Activated CD8-positive, alpha-beta memory T cell treated with anti-CD3 and anti-CD28 coated beads, Interleukin-2, amount 10 ng/mL, durations not matched to agents 7 days and 5 days (primary cell): ENCODE measurements around the gene ATP8B3. TPM values are rescaled to one million over a fixed set of nuclear protein-coding genes. Genes with fewer than 3 reads are reported as not detected.

ENCODE experiments used
- ATAC-seq: fragments of 150-1000 bp; cut with Tn5 transposase; one replicate; pipeline ENCODE4 v1.10.0; 2021; ENCODE audit warnings: moderate library complexity
- CTCF ChIA-PET: fragments of 350-600 bp; sonication (Branson Sonifier 250); formaldehyde crosslinking; loops from one replicate; lab custom pipeline; 2021; ENCODE audit warnings: antibody characterized with exemption; lab: Charles Lee
- DNase-seq: peaks from one replicate; pipeline ENCODE4 v3.0.0-alpha.2; 2020
- H3K27ac Mint-ChIP-seq: one replicate; pipeline ENCODE4 v1.8.0; 2021; ENCODE audit warnings: mild to moderate bottlenecking, mixed read lengths
- H3K27me3 Mint-ChIP-seq: one replicate; pipeline ENCODE4 v1.8.0; 2021; ENCODE audit warnings: mixed read lengths
- H3K36me3 Mint-ChIP-seq: one replicate; pipeline ENCODE4 v1.8.0; 2021; ENCODE audit warnings: mild to moderate bottlenecking, mixed read lengths
- H3K4me1 Mint-ChIP-seq: one replicate; pipeline ENCODE4 v1.8.0; 2021; ENCODE audit warnings: mixed read lengths
- H3K4me3 Mint-ChIP-seq: one replicate; pipeline ENCODE4 v1.8.0; 2021; ENCODE audit warnings: mild to moderate bottlenecking, moderate library complexity, mixed read lengths
- H3K9me3 Mint-ChIP-seq: one replicate; pipeline ENCODE4 v1.8.0; 2022; ENCODE audit warnings: low read depth, mixed read lengths
- total RNA-seq, 2 experiments: library from RNA; stranded (reverse); gene quantifications; one replicate each; pipeline ENCODE4 v1.2.3, GENCODE V29; 2021

Gene ATP8B3
- total RNA-seq, 2 experiments from 2014 or later, result 7.3 to 21.8 TPM

DNA sequence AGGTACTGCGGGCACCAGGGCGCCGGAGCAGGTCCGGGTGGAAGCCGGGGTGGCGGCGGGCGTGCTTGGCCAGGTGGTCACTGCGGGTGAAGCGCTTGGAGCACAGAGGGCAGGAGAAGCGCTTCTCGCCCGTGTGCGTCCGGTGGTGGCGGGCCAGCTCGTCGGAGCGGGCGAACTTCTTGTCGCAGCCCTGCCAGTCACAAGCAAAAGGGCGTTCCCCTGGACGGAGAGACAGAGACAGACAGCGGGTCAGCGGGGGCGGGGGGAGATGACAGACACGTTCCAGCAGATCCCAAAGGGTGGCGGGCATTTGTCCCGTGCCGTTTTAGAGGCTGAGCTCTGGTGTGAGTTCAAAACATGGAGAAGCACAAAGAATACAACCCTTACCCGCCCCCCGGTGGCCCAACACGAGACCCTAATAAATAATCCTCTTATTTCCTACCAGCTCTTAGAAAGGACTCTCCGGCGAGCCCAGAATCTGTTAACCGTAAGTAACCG lies 42.5 kb upstream of the ATP8B3 start:
- H3K36me3 Mint-ChIP-seq, result no peaks in the 10 kb centered on the region
- no peak overlapping the region for H3K4me3 Mint-ChIP-seq
- no peak for ATAC-seq
- DNase-seq, result no peak
- no peaks in the 10 kb centered on the region for H3K9me3 Mint-ChIP-seq
- H3K4me1 Mint-ChIP-seq, result peaks cover 53% of the 10 kb centered on the region
- CTCF ChIA-PET, result interaction anchor here (1.0 to 4.8 kb wide), 4 partner anchors 11 to 20 kb away, joined by 3 to 25 read pairs (median 6); no protein-coding TSS in a partner anchor
- H3K27me3 Mint-ChIP-seq, result no peaks in the 10 kb centered on the region
- peak overlapping the region; percentile 84 for H3K27ac Mint-ChIP-seq

DNA sequence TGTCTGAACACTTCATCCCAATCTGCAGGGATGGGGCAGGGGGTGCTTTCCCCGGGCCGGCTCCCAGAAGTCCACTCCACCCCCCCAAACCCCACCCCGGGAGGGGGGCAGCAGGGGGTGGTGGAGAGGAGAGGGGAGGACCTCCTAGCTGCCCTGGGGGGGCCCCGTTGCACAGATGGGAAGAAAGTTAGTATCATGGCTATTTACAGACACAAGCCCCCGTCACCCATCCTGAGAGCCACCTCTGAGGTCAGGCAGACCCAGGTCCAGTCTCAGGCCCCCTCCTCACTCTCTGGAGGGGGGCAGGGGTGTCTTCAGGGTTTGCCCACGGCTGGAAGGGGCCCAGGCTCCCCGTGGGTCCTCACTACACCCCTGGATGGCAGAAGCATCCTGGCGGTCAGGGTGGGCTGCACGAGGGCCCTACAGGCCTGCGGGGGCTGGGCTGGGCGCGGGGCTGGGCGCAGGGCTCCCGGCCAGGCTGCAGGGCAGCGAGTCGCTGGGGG lies 42.0 kb upstream of the ATP8B3 start:
- Mint-ChIP-seq H3K9me3 (no peaks in the 10 kb centered on the region), H3K27me3 (no peaks in the 10 kb centered on the region), H3K36me3 (no peaks in the 10 kb centered on the region), H3K4me1 (peaks cover 50% of the 10 kb centered on the region), H3K4me3 (no peak overlapping the region), H3K27ac (no peak overlapping the region)
- DNase-seq (no peak), ATAC-seq (no peak)
- CTCF ChIA-PET, result interaction anchor here (1.5 to 4.8 kb wide), 4 partner anchors 11 to 21 kb away, joined by 5 to 25 read pairs (median 10); no protein-coding TSS in a partner anchor

DNA sequence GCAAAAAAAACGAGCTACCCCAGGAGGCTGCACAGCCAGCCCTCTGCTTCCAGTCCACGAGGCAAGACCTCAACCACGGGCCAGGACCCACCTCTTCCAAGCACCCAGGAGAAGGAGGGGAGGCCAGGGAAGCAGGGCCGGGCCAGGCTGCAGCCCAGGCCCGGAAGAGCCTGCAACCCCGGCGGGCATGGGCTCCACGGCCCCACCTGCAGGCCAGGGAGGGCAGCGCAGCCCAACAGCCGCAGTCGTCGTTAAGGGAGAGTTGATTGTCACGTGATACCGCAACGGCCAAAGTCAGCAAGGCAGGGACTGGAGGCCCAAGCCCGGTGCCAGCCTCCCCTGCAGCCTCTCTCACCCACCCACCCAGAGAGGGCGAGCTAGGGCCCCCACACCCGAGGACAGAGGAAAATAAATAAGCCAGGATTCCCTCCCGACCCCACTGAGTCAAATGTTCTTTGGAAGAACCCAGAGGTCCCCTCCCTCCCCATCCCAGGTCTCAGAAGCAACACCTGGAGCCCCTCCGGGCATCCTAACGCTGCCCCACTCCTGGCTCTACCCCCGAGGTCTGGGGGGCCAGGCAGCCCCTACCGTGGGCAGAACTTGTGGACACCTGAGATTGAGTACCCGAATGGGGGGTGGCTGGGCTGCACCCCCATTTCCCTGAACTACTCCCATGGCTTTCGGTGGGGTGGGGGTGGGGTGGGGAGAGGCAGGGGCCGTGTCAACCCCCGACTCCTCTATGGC lies 41.4 kb upstream of the ATP8B3 start:
- CTCF ChIA-PET, result interaction anchor here (0.7 to 4.8 kb wide), 7 partner anchors 12 to 191 kb away, joined by 3 to 25 read pairs (median 3); no protein-coding TSS in a partner anchor
- Mint-ChIP-seq H3K4me3 (peak overlapping the region; percentile 17), H3K36me3 (no peaks in the 10 kb centered on the region), H3K27ac (peak overlapping the region; percentile 92), H3K4me1 (peaks cover 53% of the 10 kb centered on the region), H3K9me3 (no peaks in the 10 kb centered on the region), H3K27me3 (no peaks in the 10 kb centered on the region)
- ATAC-seq, result peak; percentile 38
- peak; percentile 93 for DNase-seq

DNA sequence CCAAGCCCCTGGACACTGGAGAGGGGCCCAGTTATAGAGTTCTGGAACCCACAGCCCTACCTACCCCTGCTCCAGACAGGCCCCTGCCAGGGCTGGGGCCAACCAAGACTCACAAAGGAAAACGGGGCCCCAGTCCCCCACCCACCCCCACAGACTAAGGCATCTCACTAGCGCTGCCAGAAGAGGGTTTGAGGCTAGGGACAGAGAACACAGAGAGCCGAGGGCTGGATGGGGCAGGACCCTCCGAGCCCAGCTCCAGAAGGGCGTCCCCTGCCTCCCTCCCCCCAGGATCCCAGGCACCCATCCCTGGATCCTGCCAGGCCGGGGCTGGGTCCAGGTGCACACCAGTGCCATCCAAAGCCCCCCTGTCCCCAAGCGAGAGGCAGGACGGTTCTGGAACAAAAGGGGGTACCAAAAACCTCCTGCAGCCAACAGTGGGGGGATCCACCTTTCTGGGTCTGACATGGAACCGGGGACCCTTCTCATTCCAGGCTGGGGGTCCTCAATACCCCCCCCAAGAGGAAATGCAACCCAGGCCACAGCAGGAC lies 40.6 kb upstream of the ATP8B3 start:
- Mint-ChIP-seq H3K27ac (no peak overlapping the region), H3K4me3 (no peak overlapping the region), H3K27me3 (no peaks in the 10 kb centered on the region), H3K9me3 (no peaks in the 10 kb centered on the region), H3K36me3 (no peaks in the 10 kb centered on the region), H3K4me1 (peaks cover 50% of the 10 kb centered on the region)
- DNase-seq (no peak), ATAC-seq (no peak)
- CTCF ChIA-PET, result interaction anchor here (0.7 to 4.8 kb wide), 7 partner anchors 13 to 190 kb away, joined by 3 to 25 read pairs (median 3); no protein-coding TSS in a partner anchor

DNA sequence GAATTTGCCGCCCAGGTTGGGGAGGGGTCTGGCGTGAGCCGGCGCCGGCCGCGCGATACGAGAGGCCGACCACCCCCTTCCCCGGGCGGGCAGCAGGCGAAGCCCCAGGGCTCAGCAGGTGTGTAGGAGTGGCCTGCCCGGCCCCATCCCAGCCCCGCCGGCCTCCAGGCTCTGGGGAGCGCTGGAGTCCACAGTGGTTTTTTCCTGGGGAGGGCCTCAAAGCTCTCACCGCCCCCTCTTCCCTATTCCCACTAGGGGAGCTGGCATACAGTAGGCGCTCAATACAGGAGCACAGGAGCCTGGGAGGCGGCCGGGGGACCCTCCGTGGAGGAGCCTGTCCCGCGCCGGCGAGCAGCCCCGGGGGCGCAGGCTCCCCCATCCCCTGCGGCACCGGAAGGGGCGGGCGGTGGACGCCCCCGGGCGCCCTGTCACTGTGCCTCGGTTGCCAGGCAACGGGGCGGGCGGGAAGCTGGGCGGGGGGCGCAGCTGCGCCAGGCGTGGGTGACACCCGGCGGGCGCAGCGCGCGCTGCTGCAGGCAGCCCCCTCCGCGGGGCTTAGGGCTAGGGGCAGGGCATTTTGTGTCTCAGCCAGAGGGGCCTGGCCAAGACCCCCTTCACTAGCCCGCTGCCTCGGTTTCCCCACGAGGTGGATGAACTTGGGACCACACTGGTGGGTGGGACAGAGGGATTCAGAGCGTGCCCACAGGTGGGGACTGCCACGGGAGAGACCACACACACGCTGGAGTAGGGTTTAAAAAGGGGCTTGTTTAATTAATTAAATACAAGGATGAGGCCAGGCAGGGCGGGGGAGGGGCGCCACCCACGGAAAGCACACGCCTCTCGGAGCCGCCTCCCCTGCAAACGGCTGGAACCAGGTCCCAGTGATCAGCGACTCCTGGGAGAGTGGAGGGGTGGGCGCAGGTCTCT lies 39.8 kb upstream of the ATP8B3 start:
- H3K4me1 Mint-ChIP-seq, result peaks cover 54% of the 10 kb centered on the region
- no peaks in the 10 kb centered on the region for H3K36me3 Mint-ChIP-seq
- CTCF ChIA-PET, result interaction anchor here (1.4 to 2.7 kb wide), 3 partner anchors 14 to 26 kb away, joined by 3 to 15 read pairs (median 4); no protein-coding TSS in a partner anchor
- H3K9me3 Mint-ChIP-seq, result no peaks in the 10 kb centered on the region
- H3K4me3 Mint-ChIP-seq, result no peak overlapping the region
- H3K27me3 Mint-ChIP-seq, result no peaks in the 10 kb centered on the region
- H3K27ac Mint-ChIP-seq, result no peak overlapping the region
- ATAC-seq, result no peak
- DNase-seq, result no peak

DNA sequence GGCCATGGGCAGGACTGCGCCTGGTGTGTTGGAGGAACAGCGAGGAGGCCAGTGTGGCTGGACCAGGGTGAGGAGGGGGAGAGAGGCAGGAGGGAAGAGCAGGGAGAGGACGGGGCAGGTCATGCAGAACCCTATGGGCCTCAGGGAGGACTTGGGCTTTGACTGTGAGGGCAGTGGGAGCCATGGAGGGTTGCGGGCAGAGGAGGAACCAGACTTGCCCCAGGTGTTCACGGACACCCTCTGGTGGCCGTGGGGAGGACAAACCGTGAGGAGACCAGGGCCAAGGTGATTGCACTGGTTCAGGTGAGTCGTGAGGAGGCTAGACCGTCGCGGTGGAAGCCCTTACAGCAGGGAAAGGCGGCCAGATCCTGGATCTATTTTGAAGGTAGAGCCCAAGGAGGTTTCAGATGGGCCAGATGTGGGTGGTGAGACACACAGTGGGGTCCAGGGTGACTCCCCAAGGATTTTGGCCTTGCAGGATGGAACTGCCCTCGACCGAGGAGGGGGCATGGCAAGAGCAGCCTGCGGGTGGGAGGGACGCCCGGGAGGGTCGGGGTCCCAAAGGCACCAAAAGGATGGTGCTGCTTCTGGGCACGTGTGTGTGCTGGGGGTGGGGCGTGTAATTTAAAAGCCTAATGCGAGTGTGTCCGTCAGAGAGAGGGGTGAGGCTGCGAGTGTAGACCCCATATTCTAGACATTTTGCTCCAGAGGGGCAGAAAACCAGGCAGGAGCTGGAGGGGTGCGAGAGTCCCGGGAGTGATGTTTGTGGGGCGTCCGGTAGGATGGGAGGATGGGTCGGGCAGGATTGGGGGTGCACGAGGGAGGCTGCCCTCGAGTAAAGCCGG lies 39.0 kb upstream of the ATP8B3 start:
- no peak for DNase-seq
- Mint-ChIP-seq H3K36me3 (no peaks in the 10 kb centered on the region), H3K4me3 (no peak overlapping the region), H3K27ac (peak overlapping the region; percentile 38), H3K27me3 (no peaks in the 10 kb centered on the region), H3K4me1 (peaks cover 59% of the 10 kb centered on the region), H3K9me3 (no peaks in the 10 kb centered on the region)
- CTCF ChIA-PET, result interaction anchor here (2.0 to 2.7 kb wide), 2 partner anchors 13 to 14 kb away, joined by 6 to 15 read pairs; no protein-coding TSS in a partner anchor
- no peak for ATAC-seq

DNA sequence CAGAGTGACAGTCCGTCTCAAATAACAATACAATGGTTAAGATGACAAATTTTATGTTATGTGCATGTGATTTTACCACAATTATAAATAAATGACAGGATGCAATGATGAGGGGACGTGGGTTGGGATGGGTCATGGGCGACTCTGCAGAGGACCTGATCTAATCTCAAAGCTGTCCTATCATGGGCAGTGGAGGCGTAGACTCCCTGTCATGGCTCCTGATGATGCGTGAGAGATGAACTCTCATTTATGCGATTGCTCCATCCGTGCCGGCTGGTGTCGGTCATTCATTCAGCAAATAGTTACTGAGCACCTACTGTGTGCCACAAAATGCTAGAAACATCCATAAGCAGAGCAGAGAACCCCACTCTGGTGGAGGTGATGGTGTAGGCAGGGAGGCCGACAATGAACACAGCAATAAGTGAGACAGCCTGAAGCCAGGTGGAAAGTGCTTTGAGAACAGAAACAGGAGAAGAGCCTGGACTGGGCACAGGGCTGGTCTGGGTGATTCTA lies 37.9 kb upstream of the ATP8B3 start:
- no peaks in the 10 kb centered on the region for H3K9me3 Mint-ChIP-seq
- CTCF ChIA-PET, result interaction anchor here (1.1 to 2.0 kb wide), 5 partner anchors 8 to 202 kb away, joined by 3 to 8 read pairs (median 5); partner anchors contain the start of gene MKNK2
- no peaks in the 10 kb centered on the region for H3K27me3 Mint-ChIP-seq
- peaks cover 53% of the 10 kb centered on the region for H3K4me1 Mint-ChIP-seq
- no peak overlapping the region for H3K27ac Mint-ChIP-seq
- no peak for DNase-seq
- H3K36me3 Mint-ChIP-seq, result no peaks in the 10 kb centered on the region
- ATAC-seq, result no peak
- no peak overlapping the region for H3K4me3 Mint-ChIP-seq

DNA sequence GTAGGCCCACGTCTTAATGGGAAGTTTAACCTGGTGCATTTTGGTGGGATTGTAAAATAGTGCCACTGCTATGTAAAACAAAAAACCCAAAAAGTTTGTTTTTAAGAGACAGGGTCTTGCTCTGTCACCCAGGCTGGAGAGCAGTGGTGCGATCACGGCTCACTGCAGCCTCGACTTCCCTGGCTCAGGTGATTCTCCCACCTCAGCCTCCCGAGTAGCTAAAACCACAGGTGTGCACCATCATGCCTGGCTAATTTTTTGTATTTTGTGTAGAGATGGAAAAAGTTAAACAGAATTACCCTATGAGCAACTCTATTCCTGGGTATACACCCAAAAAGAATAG lies 37.0 kb upstream of the ATP8B3 start:
- no peaks in the 10 kb centered on the region for H3K27me3 Mint-ChIP-seq
- CTCF ChIA-PET, result interaction anchor here (0.9 to 2.0 kb wide), 11 partner anchors 9 to 202 kb away, joined by 3 to 8 read pairs (median 4); partner anchors contain the start of gene MKNK2
- H3K4me1 Mint-ChIP-seq, result peaks cover 48% of the 10 kb centered on the region
- DNase-seq (no peak), ATAC-seq (no peak)
- H3K27ac Mint-ChIP-seq, result peak overlapping the region; percentile 78
- peak overlapping the region; percentile 61 for H3K4me3 Mint-ChIP-seq
- H3K9me3 Mint-ChIP-seq, result no peaks in the 10 kb centered on the region
- no peaks in the 10 kb centered on the region for H3K36me3 Mint-ChIP-seq

DNA sequence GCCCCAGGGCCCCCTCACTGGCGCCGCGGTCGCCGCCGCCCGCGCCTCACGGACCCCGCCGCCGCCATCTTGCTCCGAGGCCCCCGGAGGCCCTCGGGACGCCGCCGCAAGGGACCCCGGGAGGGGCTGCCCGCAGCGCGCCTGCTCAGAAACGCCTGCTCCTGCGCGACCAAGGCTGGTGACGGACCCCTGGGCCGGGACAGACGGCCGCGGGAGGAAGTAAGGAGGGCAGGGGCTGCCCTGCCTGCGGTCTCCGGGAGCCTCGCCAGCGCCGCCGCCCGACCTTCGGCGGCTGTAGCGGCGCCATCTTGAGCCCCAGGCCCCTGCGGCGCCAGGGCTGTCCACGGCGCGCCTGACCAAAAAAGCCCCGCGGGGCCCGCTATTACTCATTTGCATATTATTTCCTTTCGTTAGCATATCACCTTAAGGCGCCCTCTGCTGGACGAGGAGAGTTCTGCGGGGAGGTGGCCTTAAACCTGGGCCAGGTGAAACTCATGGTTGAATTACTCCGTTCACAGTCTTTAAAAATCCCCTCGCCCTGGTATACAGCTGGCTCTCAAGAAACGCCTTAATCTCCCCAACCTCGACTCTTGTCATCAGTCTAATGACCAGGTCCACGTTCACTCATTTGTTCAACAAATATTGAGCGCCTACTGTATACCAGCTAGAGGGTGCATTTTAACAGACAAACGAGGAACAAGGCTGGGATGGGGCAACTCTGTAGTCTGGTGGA lies 36.5 kb upstream of the ATP8B3 start, which contains the start of gene REXO1:
TSS of gene REXO1 (minus strand) at position 85 of the 733 bp plus-strand sequence. CDS start 125 bp downstream, outside the sequence.
- Mint-ChIP-seq H3K4me1 (peaks cover 50% of the 10 kb centered on the region), H3K4me3 (peak within 1 kb of the TSS; percentile 81), H3K27ac (peak within 1 kb of the TSS; percentile 94), H3K36me3 (no peaks in the 10 kb centered on the region), H3K27me3 (no peaks in the 10 kb centered on the region), H3K9me3 (no peaks in the 10 kb centered on the region)
- CTCF ChIA-PET, result interaction anchor here (0.9 to 2.0 kb wide), 10 partner anchors 8 to 50 kb away, joined by 3 to 8 read pairs (median 4); no protein-coding TSS in a partner anchor
- DNase-seq, result peak; percentile 97
- ATAC-seq, result peak; percentile 78

DNA sequence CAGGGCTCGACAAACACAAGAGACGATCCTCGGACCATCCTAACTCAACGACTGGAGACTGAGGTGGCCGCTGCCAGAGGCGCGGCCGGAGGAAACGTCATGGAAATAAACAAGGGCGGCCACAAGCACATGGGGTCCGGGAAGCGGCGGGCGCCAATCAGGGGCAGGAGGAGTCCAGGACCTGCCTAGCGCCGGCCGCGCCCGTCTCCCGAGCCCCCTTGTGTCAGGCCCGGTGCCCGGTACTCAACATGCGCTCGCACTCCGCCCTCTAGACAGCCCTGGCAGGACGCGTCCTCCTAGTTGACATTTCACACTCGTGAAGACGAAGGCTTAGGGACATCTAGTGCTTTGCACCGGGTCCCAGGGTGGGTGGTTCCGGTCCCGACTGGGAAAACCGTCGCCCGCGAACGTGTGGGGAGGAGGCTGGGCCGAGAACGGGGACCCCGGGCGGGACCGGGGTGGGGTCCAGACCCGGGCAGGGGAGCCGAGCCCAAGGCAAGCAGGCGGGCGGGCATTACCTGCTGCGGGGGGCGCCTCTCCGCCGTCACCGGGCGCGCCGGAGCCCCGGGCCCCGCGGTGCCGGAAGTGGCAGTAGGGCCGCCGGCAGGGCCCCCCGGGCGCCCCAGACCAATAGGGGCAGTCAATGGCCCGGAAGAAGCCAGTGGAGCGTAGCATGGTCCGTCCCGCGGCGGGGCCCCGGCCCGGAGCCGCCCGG lies 35.8 kb upstream of the ATP8B3 start:
- H3K27me3 Mint-ChIP-seq, result no peaks in the 10 kb centered on the region
- H3K27ac Mint-ChIP-seq, result peak overlapping the region; percentile 94
- no peaks in the 10 kb centered on the region for H3K9me3 Mint-ChIP-seq
- peak; percentile 51 for ATAC-seq
- peaks cover 44% of the 10 kb centered on the region for H3K4me1 Mint-ChIP-seq
- CTCF ChIA-PET, result interaction anchor here (0.6 to 2.8 kb wide), 3 partner anchors 10 to 654 kb away, joined by 4 to 15 read pairs (median 5); no protein-coding TSS in a partner anchor
- peak; percentile 66 for DNase-seq
- H3K36me3 Mint-ChIP-seq, result no peaks in the 10 kb centered on the region
- peak overlapping the region; percentile 81 for H3K4me3 Mint-ChIP-seq

DNA sequence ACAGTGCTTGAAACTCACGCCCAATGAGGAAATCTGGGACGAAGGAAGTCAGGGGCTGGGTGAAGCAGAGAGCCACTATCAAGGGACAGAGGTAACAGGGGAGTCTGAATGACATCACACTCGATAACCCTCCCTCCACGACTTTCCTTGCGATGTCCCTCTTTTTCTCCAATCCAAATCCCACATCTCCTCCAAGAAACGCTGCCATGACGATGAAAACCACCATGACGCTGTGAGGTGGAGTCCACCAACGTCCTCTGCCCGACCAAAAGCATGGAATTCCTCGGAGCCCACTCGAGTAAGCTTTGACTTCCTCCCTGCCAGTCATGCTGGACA lies 35.2 kb upstream of the ATP8B3 start:
- peak overlapping the region; percentile 81 for H3K4me3 Mint-ChIP-seq
- no peaks in the 10 kb centered on the region for H3K9me3 Mint-ChIP-seq
- peak overlapping the region; percentile 94 for H3K27ac Mint-ChIP-seq
- ATAC-seq (no peak), DNase-seq (no peak)
- no peaks in the 10 kb centered on the region for H3K36me3 Mint-ChIP-seq
- CTCF ChIA-PET, result interaction anchor here (0.6 to 2.8 kb wide), 2 partner anchors 10 to 654 kb away, joined by 4 to 15 read pairs; no protein-coding TSS in a partner anchor
- H3K27me3 Mint-ChIP-seq, result no peaks in the 10 kb centered on the region
- H3K4me1 Mint-ChIP-seq, result peaks cover 43% of the 10 kb centered on the region
